T-helper 1 cell treated with Interleukin-12 subunit alpha and Interleukin-12 subunit beta and Interleukin-4 antibody, amounts not matched to agents 30 μg/mL and 1 μg/mL, for 36 hours (primary cell): ENCODE measurements around the gene CERCAM.

Source experiments
- H3K27ac Mint-ChIP-seq: one replicate; pipeline ENCODE4 v1.8.0; 2021; ENCODE audit warnings: mild to moderate bottlenecking, mixed read lengths
- H3K27me3 Mint-ChIP-seq: one replicate; pipeline ENCODE4 v1.8.0; 2021; ENCODE audit warnings: low read depth, mixed read lengths
- H3K36me3 Mint-ChIP-seq: one replicate; pipeline ENCODE4 v1.8.0; 2021; ENCODE audit warnings: low read depth, mixed read lengths
- H3K4me1 Mint-ChIP-seq: one replicate; pipeline ENCODE4 v1.8.0; 2021; ENCODE audit warnings: low read depth, mixed read lengths
- H3K4me3 Mint-ChIP-seq: one replicate; pipeline ENCODE4 v1.8.0; 2021; ENCODE audit warnings: mild to moderate bottlenecking, moderate library complexity, mixed read lengths
- H3K9me3 Mint-ChIP-seq: one replicate; pipeline ENCODE4 v1.8.0; 2021; ENCODE audit warnings: mixed read lengths

Gene CERCAM

DNA sequence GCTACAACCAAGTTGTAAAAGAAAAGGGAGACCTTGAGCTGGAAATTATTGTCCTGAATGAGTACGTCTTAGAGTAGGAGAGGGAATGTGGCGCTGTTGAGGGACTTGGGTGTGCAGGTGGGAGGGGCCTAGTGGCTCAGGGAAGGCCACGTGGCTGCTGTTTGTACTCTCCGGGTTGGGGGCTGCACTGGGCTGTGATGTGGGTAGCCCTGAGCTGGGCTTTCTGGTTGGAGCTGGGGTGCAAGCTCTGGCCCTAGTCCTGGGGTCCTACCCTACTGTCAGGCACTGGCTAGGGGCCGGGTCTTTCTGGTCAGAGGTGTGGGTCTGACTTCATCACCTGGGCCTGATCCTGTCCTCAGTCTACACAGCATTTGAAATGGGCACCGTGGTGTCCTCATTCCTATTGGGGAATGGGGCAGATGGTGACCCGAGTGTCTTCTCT lies 64.8 kb downstream of the CERCAM start:
- H3K27me3 Mint-ChIP-seq, result no peaks in the 10 kb centered on the region
- H3K9me3 Mint-ChIP-seq, result no peaks in the 10 kb centered on the region
- no peaks in the 10 kb centered on the region for H3K4me1 Mint-ChIP-seq
- H3K36me3 Mint-ChIP-seq, result peaks cover 46% of the 10 kb centered on the region
- no peak overlapping the region for H3K27ac Mint-ChIP-seq
- no peak overlapping the region for H3K4me3 Mint-ChIP-seq

DNA sequence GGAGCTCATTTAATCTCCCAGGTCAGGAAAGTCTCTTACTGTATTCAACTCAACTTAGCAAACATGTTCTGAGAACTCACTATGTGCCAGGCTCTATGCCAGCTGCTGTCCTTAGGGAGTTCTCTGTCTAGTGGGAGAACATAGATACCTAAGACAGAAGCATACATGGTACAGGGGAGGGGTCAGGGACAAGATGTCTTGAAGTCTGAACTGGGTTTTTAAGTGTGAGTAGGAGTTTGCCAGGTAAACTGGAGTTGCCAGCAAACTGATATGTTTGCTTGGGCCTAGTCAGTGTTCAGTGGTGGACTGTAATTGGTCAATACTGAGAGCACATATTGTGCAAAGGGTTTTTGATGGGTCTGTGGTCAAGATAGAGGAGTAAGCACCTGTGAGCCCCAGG lies 65.5 kb downstream of the CERCAM start:
- Mint-ChIP-seq H3K4me3 (no peak overlapping the region), H3K36me3 (peaks cover 44% of the 10 kb centered on the region), H3K4me1 (no peaks in the 10 kb centered on the region), H3K9me3 (no peaks in the 10 kb centered on the region), H3K27ac (no peak overlapping the region), H3K27me3 (no peaks in the 10 kb centered on the region)
